Ovary (tissue), 3 donors: ENCODE results near the gene TOP1.

ENCODE experiments used
- CTCF ChIP-seq, 3 donors: fragments of 450-650 bp in 2 of 3; fragments of 200-600 bp in 1 of 3; IDR thresholded peaks; one replicate each; pipeline versions ENCODE4 v1.5.1 to v1.8.0; 2016 to 2022; ENCODE audit warnings: antibody characterized with exemption in 3 of 3, mild to moderate bottlenecking in 1 of 3
- EP300 ChIP-seq: sonication (generic); formaldehyde crosslinking; IDR thresholded peaks from one replicate; pipeline ENCODE4 v1.6.1; 2017; ENCODE audit warnings: antibody characterized with exemption
- POLR2A ChIP-seq: fragments of 450-650 bp; IDR thresholded peaks from one replicate; pipeline ENCODE4 v1.6.1; 2017; ENCODE audit warnings: antibody characterized with exemption, mild to moderate bottlenecking, moderate library complexity
- donor health status: DM: no; HTN: no; CAD: no.

- TF ChIP-seq POLR2A (no peak), CTCF (IDR thresholded peaks at IDR 0.05) (no peak), EP300 (no peak)
Measured at GRCh38 chr20:41011551-41012067, 17.0 kb upstream of the TOP1 start.
